Loucy (cell line): Measurements from ENCODE around the gene RNASEH2A.
A peak's percentile ranks its signal among the peaks of the same experiment; 100 is the strongest.

Experiments used
- H2AFZ ChIP-seq: fragments of 200-600 bp; sonication (generic); 2 replicates; pipeline ENCODE4 v1.6.0; 2016; ENCODE audit warnings: antibody characterized with exemption, mild to moderate bottlenecking, low read length, moderate library complexity
- H3F3A ChIP-seq: fragments of 200-600 bp; 2 replicates; pipeline ENCODE4 v1.6.0; 2016; ENCODE audit warnings: antibody characterized with exemption, low read depth, mild to moderate bottlenecking
- H3K27me3 ChIP-seq: fragments of 200-600 bp; sonication (generic); 2 replicates; pipeline ENCODE4 v1.6.1; 2014; ENCODE audit warnings: low read length, mild to moderate bottlenecking; ENCODE audit not compliant: insufficient read depth, poor library complexity, severe bottlenecking
- H3K36me3 ChIP-seq: fragments of 200-600 bp; sonication (generic); 2 replicates; pipeline ENCODE4 v1.6.1; 2016; ENCODE audit warnings: low read length; ENCODE audit not compliant: insufficient read depth
- H3K4me1 ChIP-seq: fragments of 200-600 bp; sonication (generic); 2 replicates; pipeline ENCODE4 v1.5.1; 2014; ENCODE audit warnings: low read length, mild to moderate bottlenecking; ENCODE audit not compliant: insufficient read depth, poor library complexity, severe bottlenecking
- H3K4me2 ChIP-seq: fragments of 200-600 bp; sonication (generic); 2 replicates; pipeline ENCODE4 v1.6.0; 2014; ENCODE audit warnings: antibody characterized with exemption, low read length, low read depth, mild to moderate bottlenecking; ENCODE audit not compliant: poor library complexity, severe bottlenecking
- H3K4me3 ChIP-seq: fragments of 200-600 bp; sonication (generic); 2 replicates; pipeline ENCODE4 v1.5.1; 2014; ENCODE audit warnings: low read length, mild to moderate bottlenecking, mixed read lengths; ENCODE audit not compliant: poor library complexity, severe bottlenecking
- H3K79me2 ChIP-seq: fragments of 200-600 bp; sonication (generic); 2 replicates; pipeline ENCODE4 v1.6.1; 2014; ENCODE audit warnings: low read length; ENCODE audit not compliant: insufficient read depth
- H3K9ac ChIP-seq: fragments of 200-600 bp; sonication (generic); 2 replicates; pipeline ENCODE4 v1.6.0; 2014; ENCODE audit warnings: mild to moderate bottlenecking, low read depth, low read length, moderate library complexity; ENCODE audit not compliant: poor library complexity, severe bottlenecking
- H3K9me2 ChIP-seq: fragments of 200-600 bp; sonication (generic); replicated peaks from 2 replicates; pipeline ENCODE4 v1.6.1; 2016; ENCODE audit warnings: low read depth, low read length, mixed read lengths
- H3K9me3 ChIP-seq: fragments of 200-600 bp; sonication (generic); 2 replicates; pipeline ENCODE4 v1.6.1; 2014; ENCODE audit warnings: mild to moderate bottlenecking, antibody characterized with exemption, low read length, low read depth; ENCODE audit not compliant: insufficient read depth
- H4K20me1 ChIP-seq: fragments of 200-600 bp; sonication (generic); 2 replicates; pipeline ENCODE4 v1.6.0; 2014; ENCODE audit warnings: antibody characterized with exemption, low read length, mild to moderate bottlenecking; ENCODE audit not compliant: insufficient read depth, poor library complexity, severe bottlenecking
- EZH2phosphoT487 ChIP-seq: fragments of 200-600 bp; IDR thresholded peaks from 2 replicates; pipeline ENCODE4 v1.6.1; 2018; ENCODE audit warnings: antibody characterized with exemption, mild to moderate bottlenecking, moderate library complexity, borderline replicate concordance
- TF ChIP-seq, protein P1 (sequence below): fragments of 200-600 bp; sonication (generic); conservative IDR thresholded peaks from 2 replicates; pipeline ENCODE4 v1.5.1; 2014; ENCODE audit warnings: mild to moderate bottlenecking, antibody characterized with exemption, low read length

RNASEH2A gene

DNA sequence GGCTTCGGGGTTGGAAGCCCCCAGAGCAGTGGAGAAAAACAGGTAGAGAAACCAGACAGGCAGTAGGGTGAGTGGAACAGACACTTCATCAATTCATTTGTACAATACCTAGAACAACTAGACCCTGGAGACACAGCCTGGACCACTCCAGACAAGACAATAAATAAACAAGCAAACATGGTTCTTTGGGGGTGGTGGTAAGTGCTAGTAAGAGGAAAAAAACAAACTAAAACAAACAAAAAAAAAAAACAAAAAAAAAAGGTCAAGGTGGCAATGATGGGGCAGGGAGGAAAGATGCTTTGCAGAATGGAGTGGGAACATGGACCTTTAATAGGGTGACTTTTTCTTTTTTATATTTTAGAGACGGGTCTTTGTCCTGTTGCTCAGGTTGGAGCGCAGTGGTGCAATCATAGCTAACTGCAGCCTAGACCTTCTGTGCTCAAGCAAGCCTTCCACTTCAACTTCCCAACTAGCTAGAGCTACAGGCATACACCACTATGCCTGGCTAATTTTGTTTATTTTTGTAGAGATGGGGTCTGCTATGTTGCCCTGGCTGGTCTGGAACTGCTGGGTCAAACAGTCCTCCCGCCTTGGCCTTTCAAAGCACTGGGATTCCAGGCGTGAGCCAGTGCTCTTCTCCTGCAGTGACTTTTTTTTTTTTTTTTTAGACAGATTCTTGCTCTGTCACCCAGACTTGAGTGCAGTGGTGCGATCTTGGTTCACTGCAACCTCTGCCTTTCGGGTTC is 12.0 kb upstream of the RNASEH2A start:
- no peak for TF ChIP-seq EZH2phosphoT487
- TF ChIP-seq, protein P1, sequence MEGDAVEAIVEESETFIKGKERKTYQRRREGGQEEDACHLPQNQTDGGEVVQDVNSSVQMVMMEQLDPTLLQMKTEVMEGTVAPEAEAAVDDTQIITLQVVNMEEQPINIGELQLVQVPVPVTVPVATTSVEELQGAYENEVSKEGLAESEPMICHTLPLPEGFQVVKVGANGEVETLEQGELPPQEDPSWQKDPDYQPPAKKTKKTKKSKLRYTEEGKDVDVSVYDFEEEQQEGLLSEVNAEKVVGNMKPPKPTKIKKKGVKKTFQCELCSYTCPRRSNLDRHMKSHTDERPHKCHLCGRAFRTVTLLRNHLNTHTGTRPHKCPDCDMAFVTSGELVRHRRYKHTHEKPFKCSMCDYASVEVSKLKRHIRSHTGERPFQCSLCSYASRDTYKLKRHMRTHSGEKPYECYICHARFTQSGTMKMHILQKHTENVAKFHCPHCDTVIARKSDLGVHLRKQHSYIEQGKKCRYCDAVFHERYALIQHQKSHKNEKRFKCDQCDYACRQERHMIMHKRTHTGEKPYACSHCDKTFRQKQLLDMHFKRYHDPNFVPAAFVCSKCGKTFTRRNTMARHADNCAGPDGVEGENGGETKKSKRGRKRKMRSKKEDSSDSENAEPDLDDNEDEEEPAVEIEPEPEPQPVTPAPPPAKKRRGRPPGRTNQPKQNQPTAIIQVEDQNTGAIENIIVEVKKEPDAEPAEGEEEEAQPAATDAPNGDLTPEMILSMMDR, result no peak
- H3K36me3 ChIP-seq, result peaks cover under 1% of the 10 kb centered on the region; the same call in 1 of the 2 replicates
- peak overlapping the region; percentile 96 for H3K4me3 ChIP-seq
- no peaks in the 10 kb centered on the region for H3K9me2 ChIP-seq
- peaks cover 23% of the 10 kb centered on the region for H3K79me2 ChIP-seq
- H3F3A ChIP-seq, result no peaks in the 10 kb centered on the region; the same call in 1 of the 2 replicates
- H4K20me1 ChIP-seq, result no peaks in the 10 kb centered on the region
- peaks cover 35% of the 10 kb centered on the region for H3K4me1 ChIP-seq
- H3K4me2 ChIP-seq, result peak overlapping the region; percentile 96
- H2AFZ ChIP-seq, result peak overlapping the region; percentile 78; the same call in 1 of the 2 replicates
- H3K9ac ChIP-seq, result peak overlapping the region; percentile 94
- H3K9me3 ChIP-seq, result no peaks in the 10 kb centered on the region
- no peaks in the 10 kb centered on the region for H3K27me3 ChIP-seq

DNA sequence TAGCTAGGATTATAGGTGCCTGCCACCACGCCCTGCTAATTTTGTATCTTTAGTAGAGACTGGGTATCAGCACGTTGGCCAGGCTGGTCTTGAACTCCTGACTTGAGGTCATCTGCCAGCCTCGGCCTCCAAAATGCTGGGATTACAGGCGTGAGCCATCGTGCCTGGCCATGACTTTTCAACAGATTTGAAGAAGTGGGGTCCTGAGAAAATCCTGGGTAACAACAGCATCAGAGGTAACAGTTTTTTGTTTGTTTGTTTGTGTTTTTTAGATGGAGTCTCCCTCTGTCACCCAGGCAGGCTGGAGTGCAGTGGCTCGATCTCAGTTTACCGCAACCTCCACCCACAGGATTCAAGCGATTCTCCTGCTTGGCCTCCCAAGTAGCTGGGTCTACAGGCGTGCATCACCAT is 11.4 kb upstream of the RNASEH2A start:
- Histone ChIP-seq H3K9me3 (no peaks in the 10 kb centered on the region), H3K9ac (no peak overlapping the region), H3K4me2 (no peak overlapping the region)

DNA sequence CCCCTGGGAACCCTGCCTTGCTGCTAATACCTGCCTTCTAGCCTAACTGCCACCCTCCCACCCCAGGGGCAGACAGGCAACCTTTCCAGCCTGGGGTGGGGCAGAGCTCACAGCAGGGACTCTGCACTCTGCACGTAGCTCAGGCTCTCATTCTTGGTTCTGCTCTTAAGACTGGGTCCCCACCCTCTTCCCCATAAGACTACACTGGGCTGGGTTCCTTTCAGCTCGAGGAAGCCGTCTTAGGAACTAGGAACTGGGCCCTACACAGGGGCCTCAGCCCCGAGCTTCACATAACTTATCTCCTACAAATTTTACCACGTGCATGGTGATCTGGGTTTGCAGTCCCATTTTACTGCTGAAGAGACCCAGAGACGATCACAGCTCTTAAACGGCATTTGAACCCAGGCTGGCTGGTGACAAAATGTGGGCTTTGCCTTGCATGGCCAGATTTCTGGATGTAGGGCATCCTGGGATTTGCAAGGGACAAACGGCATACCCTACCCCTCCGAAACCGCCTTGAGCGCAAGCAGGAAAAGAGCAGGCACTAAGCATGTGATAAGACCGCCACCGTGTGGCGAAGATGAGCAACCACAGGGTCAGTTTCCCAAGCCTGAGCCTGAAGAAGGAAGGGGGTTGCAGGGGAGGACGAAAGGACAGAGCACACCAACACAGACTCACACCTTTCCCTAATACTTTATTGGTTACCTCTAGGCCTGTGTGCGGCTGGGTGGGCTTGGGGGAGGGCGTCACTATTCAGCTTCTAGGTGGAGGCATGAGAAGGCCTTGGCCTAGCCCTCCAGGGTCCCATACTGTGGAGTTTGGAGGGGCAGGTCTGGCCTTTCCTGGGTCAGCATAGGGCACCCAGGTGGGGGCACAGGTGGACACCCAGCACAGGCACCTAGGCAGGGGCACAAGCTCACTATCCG is 10.0 kb upstream of the RNASEH2A start:
- H2AFZ ChIP-seq, result no peak overlapping the region

More for the DNA sequence above, 11.4 kb upstream of the RNASEH2A start:
- TF ChIP-seq, protein P1, result no peak
- TF ChIP-seq EZH2phosphoT487, result no peak
- Histone ChIP-seq H3F3A (no peaks in the 10 kb centered on the region; the same call in 1 of the 2 replicates), H3K79me2 (peaks cover 29% of the 10 kb centered on the region), H2AFZ (no peak overlapping the region), H3K36me3 (peaks cover 6% of the 10 kb centered on the region; the same call in 1 of the 2 replicates), H3K4me1 (peaks cover 36% of the 10 kb centered on the region), H3K27me3 (no peaks in the 10 kb centered on the region), H3K4me3 (no peak overlapping the region), H3K9me2 (no peaks in the 10 kb centered on the region), H4K20me1 (peaks cover 2% of the 10 kb centered on the region)

More for the DNA sequence above, 10.0 kb upstream of the RNASEH2A start:
- Histone ChIP-seq H3K9me2 (no peaks in the 10 kb centered on the region), H3K4me1 (peaks cover 38% of the 10 kb centered on the region), H3K27me3 (no peaks in the 10 kb centered on the region), H3K4me3 (no peak overlapping the region), H3K4me2 (peak overlapping the region; percentile 11), H3K36me3 (peaks cover 6% of the 10 kb centered on the region; the same call in 1 of the 2 replicates), H3F3A (no peaks in the 10 kb centered on the region; the same call in 1 of the 2 replicates), H4K20me1 (peaks cover 15% of the 10 kb centered on the region), H3K9me3 (no peaks in the 10 kb centered on the region), H3K79me2 (peaks cover 39% of the 10 kb centered on the region), H3K9ac (no peak overlapping the region)
- TF ChIP-seq, protein P1, result peak; percentile 89
- no peak for TF ChIP-seq EZH2phosphoT487
